ENCODE results near the gene MAN1A1.
"Not testable (repeated sequence)": the region's sequence is repeated elsewhere in the genome, so short reads cannot be mapped to it uniquely, and the experiment has no call there.

MAN1A1 gene

DNA sequence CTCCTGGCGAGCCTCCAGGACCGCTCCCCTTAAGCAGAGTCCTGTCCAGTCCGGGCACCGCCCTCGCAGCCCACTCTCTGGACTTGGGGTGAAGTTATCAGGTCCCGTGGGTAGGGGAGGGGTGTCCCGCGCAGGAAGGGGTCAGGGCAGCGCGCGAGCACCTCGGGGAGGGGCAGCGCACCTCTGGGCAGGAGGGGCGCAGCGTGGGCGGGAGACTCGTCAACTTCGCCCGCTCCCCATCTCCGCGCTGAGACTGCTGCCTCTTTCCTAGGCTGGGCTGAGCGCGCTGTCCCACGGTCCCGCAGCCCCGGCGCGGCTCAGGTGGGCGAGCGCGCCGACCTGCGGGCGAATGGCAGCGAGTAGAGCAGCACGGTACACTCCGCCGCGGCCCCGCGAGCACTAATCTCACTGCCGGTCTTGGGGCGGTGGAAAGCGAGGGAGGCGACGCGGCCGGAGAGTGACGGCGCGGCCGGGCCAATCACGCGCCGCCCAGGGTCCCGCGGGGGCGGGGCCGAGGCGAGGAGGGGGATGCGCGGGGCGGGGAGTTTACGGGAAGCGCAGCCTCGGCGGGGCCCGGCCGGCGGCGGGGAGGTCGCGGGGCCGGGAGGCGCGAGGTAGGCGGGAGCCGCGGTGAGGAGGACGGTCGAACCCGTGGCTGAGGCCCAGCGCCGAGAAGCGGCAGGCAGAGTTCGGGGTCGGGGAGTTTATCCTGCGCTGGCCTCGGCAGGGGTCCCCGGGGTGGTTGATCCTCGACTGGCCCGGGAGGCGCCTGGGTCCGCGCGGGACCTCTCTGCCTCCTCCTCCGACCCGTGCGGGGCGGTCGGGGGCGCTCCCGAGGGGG, at the start of gene MAN1A1:
MAN1A1 (minus strand) TSS at position 401 of the 841 bp plus-strand sequence. CDS start 696 bp downstream, outside the sequence.
- DNase-seq (ENCODE audit: low read depth in 3 of 3): peak; percentile 84 to 85 (median 85)

GRCh38 chr6:119395192-119395591, 45.6 kb upstream of the MAN1A1 start:
- DNase-seq (ENCODE audit: low read depth in 3 of 3): no peak

DNA sequence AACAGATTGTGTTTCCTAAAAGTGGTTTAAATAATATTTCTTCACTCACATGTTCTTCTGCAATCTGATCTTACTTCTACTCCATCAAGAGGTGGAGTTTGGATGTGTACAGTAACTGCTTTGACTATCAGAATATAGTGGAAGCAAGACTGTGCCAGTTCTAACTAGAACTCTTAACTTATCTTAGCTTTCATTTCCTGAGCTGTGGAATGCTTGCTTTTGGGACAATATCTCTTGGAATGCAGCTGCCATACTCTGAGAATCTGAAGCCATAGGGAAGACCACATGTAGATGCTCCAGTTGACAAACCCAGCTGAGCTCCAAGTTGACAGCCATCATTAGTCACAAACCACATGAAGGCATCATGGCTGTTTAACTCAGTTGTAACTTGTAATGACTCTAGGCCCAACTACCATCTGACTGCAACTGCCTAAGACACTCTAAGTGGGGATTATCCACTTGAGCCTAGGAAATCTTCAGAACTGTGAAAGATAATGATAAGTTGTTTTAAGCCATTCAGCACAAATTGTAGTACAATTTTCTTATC, 40.8 kb upstream of the MAN1A1 start:
- DNase-seq (ENCODE audit: low read depth in 3 of 3): no peak

DNA sequence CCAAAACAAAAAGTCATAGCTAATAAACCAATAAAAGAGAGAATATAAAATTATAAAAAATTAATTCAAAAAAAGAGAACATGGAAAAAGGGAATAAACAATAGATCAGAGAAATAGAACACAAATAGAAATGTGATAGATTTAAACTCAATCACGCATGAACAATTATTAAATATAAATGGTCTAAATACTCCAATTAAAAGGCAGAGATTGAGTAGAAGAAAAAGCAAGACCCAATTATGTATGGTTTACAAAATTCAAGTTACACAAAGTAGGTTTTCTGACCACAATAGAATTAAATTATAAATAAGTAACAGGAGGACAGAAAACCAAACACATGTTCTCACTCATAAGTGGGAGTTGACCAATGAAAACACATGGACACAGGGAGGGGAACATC, 36.4 kb upstream of the MAN1A1 start:
- no peak for DNase-seq (ENCODE audit: low read depth in 3 of 3)

DNA sequence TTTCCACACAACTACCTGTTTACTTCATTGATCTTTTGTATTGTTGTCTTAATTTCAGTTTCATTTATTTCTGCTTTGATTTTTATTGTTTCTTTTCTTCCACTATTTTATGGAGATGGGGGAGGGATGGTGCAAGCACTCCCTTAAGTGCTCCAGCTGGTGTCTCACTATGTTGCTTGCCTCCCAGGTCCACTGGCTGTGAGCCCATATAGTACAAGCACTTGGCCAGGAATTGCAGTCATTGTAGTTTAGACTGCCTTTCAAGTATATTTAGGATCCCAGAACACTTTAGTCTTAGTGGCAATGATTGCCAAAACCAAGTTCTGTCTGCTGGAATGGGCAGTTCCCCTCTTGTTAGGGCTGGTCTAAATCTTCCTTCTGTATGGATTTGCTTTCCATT, 34.9 kb upstream of the MAN1A1 start:
- DNase-seq (ENCODE audit: low read depth in 3 of 3): no peak

DNA sequence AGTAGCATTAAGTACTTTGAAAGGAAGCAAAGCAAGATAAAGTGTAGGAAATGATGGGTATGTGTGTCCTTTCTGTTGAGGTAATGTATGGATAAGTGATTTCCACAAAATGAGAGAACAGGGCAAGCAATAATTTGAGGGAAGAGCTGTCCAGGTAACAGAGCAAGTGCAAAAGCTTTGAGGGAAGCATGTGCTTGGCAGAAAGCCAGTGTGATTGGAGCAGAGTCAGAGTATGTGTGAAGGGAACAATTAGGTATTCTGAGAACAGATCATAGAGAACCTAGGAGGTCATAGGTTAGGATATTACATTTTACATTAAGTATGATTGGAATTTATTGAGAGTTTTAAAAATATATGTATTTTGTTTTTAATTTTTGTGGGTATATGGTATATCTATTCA, 30.2 kb upstream of the MAN1A1 start:
- DNase-seq (ENCODE audit: low read depth in 3 of 3): no peak

- DNase-seq (ENCODE audit: low read depth in 3 of 3): not testable (repeated sequence)
Measured at GRCh38 chr6:119377043-119377442, 27.5 kb upstream of the MAN1A1 start.

GRCh38 chr6:119370080-119370479, 20.5 kb upstream of the MAN1A1 start:
- DNase-seq (ENCODE audit: low read depth in 3 of 3): no peak

GRCh38 chr6:119368921-119369320, 19.4 kb upstream of the MAN1A1 start:
- DNase-seq (ENCODE audit: low read depth in 3 of 3): no peak

- DNase-seq (ENCODE audit: low read depth in 3 of 3): no peak
Measured at GRCh38 chr6:119361209-119361608, 11.6 kb upstream of the MAN1A1 start.

- DNase-seq (ENCODE audit: low read depth in 3 of 3): no peak
Measured at GRCh38 chr6:119360262-119360915, 10.8 kb upstream of the MAN1A1 start.

DNA sequence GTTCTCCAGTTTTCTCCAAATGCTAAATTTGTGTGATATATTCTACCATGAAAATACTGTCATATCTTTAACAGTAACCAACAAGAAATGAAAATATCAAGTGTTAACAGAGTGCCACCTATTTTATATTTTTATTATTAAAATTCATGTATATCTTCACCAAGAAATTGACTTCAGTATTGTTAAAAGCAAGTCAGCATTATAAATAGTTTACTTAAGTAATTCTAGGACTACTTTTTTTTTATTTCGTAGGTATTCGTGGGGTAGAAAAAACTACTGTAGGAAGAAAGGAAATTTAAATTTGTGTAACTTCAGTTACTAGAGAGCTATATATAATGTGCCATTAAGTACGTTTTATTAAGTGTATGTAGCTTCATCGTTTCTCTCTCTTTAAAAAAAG, 6.3 kb upstream of the MAN1A1 start:
- no peak for DNase-seq (ENCODE audit: low read depth in 3 of 3)

DNA sequence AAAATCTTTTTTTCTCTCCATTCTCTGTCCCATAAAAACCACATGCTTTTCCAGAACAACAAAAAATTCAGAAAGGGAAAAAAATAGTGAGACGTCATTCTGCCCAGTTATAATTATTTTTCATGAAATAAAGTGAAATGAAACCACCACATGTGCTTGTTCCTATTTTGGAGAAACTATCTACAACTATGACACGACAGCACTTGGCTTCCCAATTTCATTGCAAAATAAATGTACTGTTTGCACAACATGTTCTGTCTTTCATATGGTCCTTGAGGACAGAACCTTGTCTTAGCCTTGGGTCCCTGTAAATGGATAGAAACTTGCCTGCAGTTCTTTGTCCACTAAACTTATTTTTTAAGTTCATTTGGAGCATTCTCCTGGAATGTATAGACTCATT, 5.6 kb upstream of the MAN1A1 start:
- DNase-seq (ENCODE audit: low read depth in 3 of 3): no peak

- no peak for DNase-seq (ENCODE audit: low read depth in 3 of 3)
Measured at GRCh38 chr6:119353696-119354095, 4.1 kb upstream of the MAN1A1 start.

- no peak for DNase-seq (ENCODE audit: low read depth in 3 of 3)
Measured at GRCh38 chr6:119352001-119352400, 2.4 kb upstream of the MAN1A1 start.

DNA sequence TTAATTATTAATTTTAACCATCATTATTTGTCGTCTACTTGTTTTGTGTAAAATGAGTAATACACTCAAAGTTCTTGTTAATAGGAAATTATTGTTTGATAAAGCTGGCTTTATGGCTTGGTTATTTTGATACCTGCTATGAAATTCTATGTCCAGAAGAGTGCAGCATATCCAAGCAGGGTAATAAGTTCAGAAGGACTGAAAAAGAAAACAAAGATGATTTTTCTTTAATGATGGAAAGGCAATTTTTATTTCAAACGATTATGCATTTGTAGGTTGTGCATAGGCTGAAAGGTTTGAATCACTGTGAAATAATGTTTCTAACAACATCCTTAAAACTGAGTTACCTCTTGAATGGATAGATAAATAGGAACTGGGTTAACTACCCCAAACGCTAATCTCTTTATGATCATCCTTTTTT, 1.4 kb upstream of the MAN1A1 start:
- no peak for DNase-seq (ENCODE audit: low read depth in 3 of 3)

- peak in 2 of 3 experiments; percentile 31 to 43 for DNase-seq (ENCODE audit: low read depth in 3 of 3)
Measured at GRCh38 chr6:119350202-119350951, 816 bp upstream of the MAN1A1 start.

GRCh38 chr6:119348748-119349360, 707 bp downstream of the MAN1A1 start:
- no peak for DNase-seq (ENCODE audit: low read depth in 3 of 3)

DNA sequence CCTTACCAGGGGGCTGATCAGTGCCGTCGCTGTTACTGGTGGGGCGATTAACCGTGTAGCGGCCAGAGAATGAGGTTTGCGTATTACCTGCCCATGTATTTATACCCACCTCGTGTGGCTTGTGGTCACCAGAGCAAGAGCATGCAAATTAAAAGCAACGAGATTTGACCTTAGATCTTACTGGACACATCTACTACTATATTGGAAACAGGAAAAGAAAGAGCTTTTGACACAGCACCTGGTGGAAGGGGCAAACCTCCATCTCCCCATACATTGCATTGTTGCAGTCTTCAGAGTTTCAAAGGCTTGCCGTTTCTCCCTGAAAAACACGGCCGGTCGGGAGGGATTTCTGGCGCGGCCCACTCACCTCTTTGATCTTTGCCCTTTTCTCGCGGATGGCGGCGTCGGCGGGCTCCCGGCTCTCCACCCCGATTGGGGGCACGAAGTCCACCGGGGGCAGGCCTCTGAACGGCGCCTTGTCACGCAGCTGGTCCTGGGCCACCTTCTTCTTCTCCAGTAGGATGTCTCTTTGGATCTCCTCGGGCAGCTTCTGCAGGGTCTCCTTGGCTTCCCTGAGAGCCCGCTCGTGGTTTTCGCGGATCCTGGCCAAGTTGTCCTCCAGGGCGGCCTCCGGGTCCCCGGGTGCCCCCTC, 1.3 kb downstream of the MAN1A1 start:
- DNase-seq (ENCODE audit: low read depth in 3 of 3): peak in 2 of 3 experiments; percentile 10 to 29

GRCh38 chr6:119347466-119348095, 2.0 kb downstream of the MAN1A1 start:
- DNase-seq (ENCODE audit: low read depth in 3 of 3): no peak

DNA sequence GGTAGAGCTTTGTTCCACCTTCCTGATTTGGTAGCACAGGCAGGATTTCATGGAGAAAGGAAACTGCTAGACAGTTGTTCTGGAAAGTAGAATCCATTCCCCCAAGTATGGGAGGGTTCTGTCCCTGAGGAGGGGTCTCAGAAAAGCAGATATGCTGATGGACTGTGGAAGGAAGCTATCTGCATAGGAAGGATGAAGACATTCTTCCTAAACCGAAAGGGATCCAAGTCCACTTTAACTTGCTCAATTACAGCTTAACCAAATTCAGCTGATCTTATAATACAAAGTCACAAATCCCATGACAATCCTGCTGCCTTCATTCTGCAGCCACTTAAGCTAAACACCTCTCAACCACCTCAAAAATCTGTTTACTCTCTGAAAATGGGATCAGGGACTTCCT, 2.6 kb downstream of the MAN1A1 start:
- DNase-seq (ENCODE audit: low read depth in 3 of 3): no peak
